GM23338 (cell line): Measurements from ENCODE around the gene STXBP5. TPM values are rescaled to one million over a fixed set of nuclear protein-coding genes. Genes with fewer than 3 reads are reported as not detected.

Experiments used
- ATAC-seq: fragments of 200-7000 bp; cut with Tn5 transposase; 3 replicates; pipeline ENCODE4 v1.9.1; 2020
- DNase-seq: peaks from one replicate; pipeline ENCODE4 v3.0.0-alpha.2; 2015; ENCODE audit warnings: low spot score
- H2AFZ ChIP-seq: fragments of 200-600 bp; sonication (generic); 2 replicates; pipeline ENCODE4 v1.8.0; 2016; ENCODE audit warnings: antibody characterized with exemption, mild to moderate bottlenecking, moderate library complexity
- H3F3A ChIP-seq: fragments of 200-600 bp; sonication (generic); replicated peaks from 2 replicates; pipeline ENCODE4 v1.8.0; 2017; ENCODE audit warnings: antibody characterized with exemption, mixed run types, low read depth
- H3K27ac ChIP-seq: fragments of 200-600 bp; sonication (generic); 2 replicates; pipeline ENCODE4 v1.6.1; 2016; ENCODE audit warnings: low read depth
- H3K27me3 ChIP-seq: fragments of 200-600 bp; sonication (generic); 2 replicates; pipeline ENCODE4 v1.8.0; 2016; ENCODE audit warnings: mild to moderate bottlenecking, mixed run types, moderate library complexity; ENCODE audit not compliant: insufficient read depth
- H3K36me3 ChIP-seq: fragments of 200-600 bp; sonication (generic); 2 replicates; pipeline ENCODE4 v1.8.0; 2016; ENCODE audit warnings: mild to moderate bottlenecking; ENCODE audit not compliant: insufficient read depth
- H3K4me1 ChIP-seq: fragments of 200-600 bp; sonication (generic); 2 replicates; pipeline ENCODE4 v1.8.0; 2016; ENCODE audit warnings: mild to moderate bottlenecking, moderate library complexity; ENCODE audit not compliant: insufficient read depth
- H3K4me2 ChIP-seq: fragments of 200-600 bp; sonication (generic); 2 replicates; pipeline ENCODE4 v1.7.1; 2017; ENCODE audit warnings: mixed run types
- H3K4me3 ChIP-seq: fragments of 200-600 bp; sonication (generic); 2 replicates; pipeline ENCODE4 v1.6.1; 2016; ENCODE audit warnings: mixed run types
- H3K79me2 ChIP-seq: fragments of 200-600 bp; sonication (generic); replicated peaks from 2 replicates; pipeline ENCODE4 v1.8.0; 2017; ENCODE audit warnings: mild to moderate bottlenecking; ENCODE audit not compliant: insufficient read depth
- H3K9me2 ChIP-seq: fragments of 200-600 bp; sonication (generic); 2 replicates; pipeline ENCODE4 v1.8.0; 2017; ENCODE audit not compliant: insufficient read depth
- H4K20me1 ChIP-seq: fragments of 200-600 bp; sonication (generic); replicated peaks from 2 replicates; pipeline ENCODE4 v1.8.0; 2017; ENCODE audit warnings: mild to moderate bottlenecking; ENCODE audit not compliant: insufficient read depth
- H3K27ac Mint-ChIP-seq: 2 replicates; pipeline ENCODE4 v1.8.0; 2020; ENCODE audit warnings: inconsistent platforms, mild to moderate bottlenecking, moderate library complexity, mixed read lengths
- H3K27me3 Mint-ChIP-seq: 3 replicates; pipeline ENCODE4 v1.8.0; 2022; ENCODE audit warnings: low read depth, mild to moderate bottlenecking, moderate library complexity, mixed read lengths, inconsistent platforms; ENCODE audit not compliant: insufficient read depth, poor library complexity
- H3K36me3 Mint-ChIP-seq: 3 replicates; pipeline ENCODE4 v1.8.0; 2021; ENCODE audit warnings: low read depth, mild to moderate bottlenecking, inconsistent platforms, moderate library complexity, mixed read lengths
- H3K4me1 Mint-ChIP-seq: 3 replicates; pipeline ENCODE4 v1.8.0; 2020; ENCODE audit warnings: mild to moderate bottlenecking, inconsistent platforms, mixed read lengths
- H3K4me3 Mint-ChIP-seq: 3 replicates; pipeline ENCODE4 v1.8.0; 2021; ENCODE audit warnings: moderate library complexity, mild to moderate bottlenecking, inconsistent platforms, mixed read lengths
- H3K9me3 Mint-ChIP-seq: 3 replicates; pipeline ENCODE4 v1.8.0; 2020; ENCODE audit warnings: moderate library complexity, mild to moderate bottlenecking, inconsistent platforms, mixed read lengths
- CREB1 ChIP-seq: fragments of 250-450 bp; sonication (Bioruptor Pico); IDR thresholded peaks from 2 replicates; pipeline ENCODE4 v1.5.0; 2020; ENCODE audit warnings: low read depth, mild to moderate bottlenecking, moderate library complexity
- CTCF ChIP-seq, 2 experiments: fragments of 200-600 bp in 1 of 2; sonication (generic) in 1 of 2; conservative IDR thresholded peaks; 2 replicates each; pipeline versions ENCODE4 v1.5.1 to v1.6.1; 2016 to 2017; ENCODE audit warnings: antibody characterized with exemption in 2 of 2, low read depth in 2 of 2, mild to moderate bottlenecking in 2 of 2, moderate library complexity in 1 of 2
- EZH2 ChIP-seq: fragments of 200-600 bp; sonication (generic); IDR thresholded peaks from one replicate; pipeline ENCODE4 v1.8.0; 2017; ENCODE audit warnings: antibody characterized with exemption, mild to moderate bottlenecking, low read depth; ENCODE audit not compliant: unreplicated experiment
- EZH2phosphoT487 ChIP-seq: fragments of 200-600 bp; sonication (generic); IDR thresholded peaks from one replicate; pipeline ENCODE4 v1.8.1; 2018; ENCODE audit warnings: antibody characterized with exemption; ENCODE audit not compliant: unreplicated experiment
- JUNB ChIP-seq: IDR thresholded peaks from one replicate; pipeline ENCODE4 v1.6.1; 2016; ENCODE audit warnings: antibody characterized with exemption; ENCODE audit not compliant: unreplicated experiment
- NANOG ChIP-seq: IDR thresholded peaks from 2 replicates; pipeline ENCODE4 v1.6.1; 2016; ENCODE audit warnings: antibody characterized with exemption, borderline replicate concordance
- POLR2AphosphoS5 ChIP-seq: IDR thresholded peaks from 2 replicates; pipeline ENCODE4 v1.6.1; 2016; ENCODE audit warnings: antibody characterized with exemption, low read depth
- STAT1 ChIP-seq: IDR thresholded peaks from one replicate; pipeline ENCODE4 v1.6.1; 2016; ENCODE audit warnings: antibody characterized with exemption; ENCODE audit not compliant: unreplicated experiment
- ZNF114 ChIP-seq: fragments of 250-450 bp; sonication (Bioruptor Pico); IDR thresholded peaks from 2 replicates; pipeline ENCODE4 v1.5.0; 2020; ENCODE audit warnings: mild to moderate bottlenecking, moderate library complexity
- ZNF331 ChIP-seq: fragments of 250-450 bp; sonication (Bioruptor Pico); IDR thresholded peaks from 2 replicates; pipeline ENCODE4 v1.5.0; 2020; ENCODE audit warnings: low read depth, mild to moderate bottlenecking, moderate library complexity
- ZNF462 ChIP-seq: fragments of 250-450 bp; sonication (Bioruptor Pico); IDR thresholded peaks from 2 replicates; pipeline ENCODE4 v1.5.0; 2020; ENCODE audit warnings: mild to moderate bottlenecking, moderate library complexity
- polyA plus RNA-seq: library from polyadenylated mRNA; unstranded; fragments of >200 nt; fragmentation: Nextera tagmentation; extraction: Ambion mirVana; gene quantifications from 2 replicates; pipeline ENCODE4 v1.2.1, GENCODE V29; 2016
- total RNA-seq: library from RNA; depleted of rRNA; stranded (reverse); fragments of >200 nt; shearing (Covaris generic); gene quantifications from 2 replicates; pipeline ENCODE4 v1.2.3, GENCODE V29; 2014
- TF ChIP-seq, protein P1 (sequence below): IDR thresholded peaks from 2 replicates; pipeline ENCODE4 v1.6.1; 2016; ENCODE audit warnings: antibody characterized with exemption
- TF ChIP-seq, protein P2 (sequence below): IDR thresholded peaks from one replicate; pipeline ENCODE4 v1.6.1; 2018; ENCODE audit warnings: antibody characterized with exemption; ENCODE audit not compliant: unreplicated experiment

Gene STXBP5
- total and polyA plus RNA-seq, 2 experiments from 2014 or later: 3.9 to 17.8 TPM

DNA sequence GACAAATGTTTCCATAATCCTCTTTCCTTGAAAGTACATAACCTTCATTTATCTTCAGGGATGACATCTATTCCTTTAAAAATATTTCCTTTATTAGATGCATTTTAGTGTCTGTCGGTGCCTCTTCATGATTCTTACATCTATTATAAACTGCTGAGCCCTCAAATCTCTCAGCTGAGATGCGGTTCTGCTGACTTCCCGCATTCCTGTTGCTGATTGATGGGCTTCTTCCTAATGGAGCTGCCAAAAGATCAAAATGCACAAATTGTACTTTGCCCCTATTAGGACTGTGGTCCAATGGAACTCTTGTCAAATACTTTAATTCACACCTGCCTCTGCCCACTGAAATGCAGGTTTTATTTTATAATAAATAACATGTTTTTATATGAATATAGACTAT, 225.6 kb downstream of the STXBP5 start:
- ATAC-seq (no peak), DNase-seq (no peak)
- Histone ChIP-seq H3K4me2 (no peak overlapping the region), H3K4me1 (no peaks in the 10 kb centered on the region), H3K27me3 (peaks cover 13% of the 10 kb centered on the region; the same call in 1 of the 2 replicates), H3K4me3 (no peak overlapping the region), H3K36me3 (no peaks in the 10 kb centered on the region), H3K9me2 (no peaks in the 10 kb centered on the region), H4K20me1 (no peaks in the 10 kb centered on the region; the same call in 1 of the 2 replicates), H3K27ac (no peak overlapping the region), H2AFZ (no peak overlapping the region), H3K79me2 (no peaks in the 10 kb centered on the region), H3F3A (no peaks in the 10 kb centered on the region)
- H3K4me3 Mint-ChIP-seq: no peak overlapping the region
- peaks cover 3% of the 10 kb centered on the region; the same call in 2 of the 3 replicates for H3K9me3 Mint-ChIP-seq
- TF ChIP-seq ZNF462 (CRISPR knock-in tag) (no peak), POLR2AphosphoS5 (no peak), JUNB (no peak), NANOG (no peak), CREB1 (CRISPR knock-in tag) (no peak), ZNF114 (CRISPR knock-in tag) (no peak), ZNF331 (CRISPR knock-in tag) (no peak), CTCF (conservative IDR thresholded peaks at IDR 0.05; ENCODE audit: low read depth in 2 of 2) (no peak), STAT1 (no peak), EZH2phosphoT487 (no peak), EZH2 (no peak)
- TF ChIP-seq, protein P1, sequence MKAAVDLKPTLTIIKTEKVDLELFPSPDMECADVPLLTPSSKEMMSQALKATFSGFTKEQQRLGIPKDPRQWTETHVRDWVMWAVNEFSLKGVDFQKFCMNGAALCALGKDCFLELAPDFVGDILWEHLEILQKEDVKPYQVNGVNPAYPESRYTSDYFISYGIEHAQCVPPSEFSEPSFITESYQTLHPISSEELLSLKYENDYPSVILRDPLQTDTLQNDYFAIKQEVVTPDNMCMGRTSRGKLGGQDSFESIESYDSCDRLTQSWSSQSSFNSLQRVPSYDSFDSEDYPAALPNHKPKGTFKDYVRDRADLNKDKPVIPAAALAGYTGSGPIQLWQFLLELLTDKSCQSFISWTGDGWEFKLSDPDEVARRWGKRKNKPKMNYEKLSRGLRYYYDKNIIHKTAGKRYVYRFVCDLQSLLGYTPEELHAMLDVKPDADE: no peak
- TF ChIP-seq, protein P2, sequence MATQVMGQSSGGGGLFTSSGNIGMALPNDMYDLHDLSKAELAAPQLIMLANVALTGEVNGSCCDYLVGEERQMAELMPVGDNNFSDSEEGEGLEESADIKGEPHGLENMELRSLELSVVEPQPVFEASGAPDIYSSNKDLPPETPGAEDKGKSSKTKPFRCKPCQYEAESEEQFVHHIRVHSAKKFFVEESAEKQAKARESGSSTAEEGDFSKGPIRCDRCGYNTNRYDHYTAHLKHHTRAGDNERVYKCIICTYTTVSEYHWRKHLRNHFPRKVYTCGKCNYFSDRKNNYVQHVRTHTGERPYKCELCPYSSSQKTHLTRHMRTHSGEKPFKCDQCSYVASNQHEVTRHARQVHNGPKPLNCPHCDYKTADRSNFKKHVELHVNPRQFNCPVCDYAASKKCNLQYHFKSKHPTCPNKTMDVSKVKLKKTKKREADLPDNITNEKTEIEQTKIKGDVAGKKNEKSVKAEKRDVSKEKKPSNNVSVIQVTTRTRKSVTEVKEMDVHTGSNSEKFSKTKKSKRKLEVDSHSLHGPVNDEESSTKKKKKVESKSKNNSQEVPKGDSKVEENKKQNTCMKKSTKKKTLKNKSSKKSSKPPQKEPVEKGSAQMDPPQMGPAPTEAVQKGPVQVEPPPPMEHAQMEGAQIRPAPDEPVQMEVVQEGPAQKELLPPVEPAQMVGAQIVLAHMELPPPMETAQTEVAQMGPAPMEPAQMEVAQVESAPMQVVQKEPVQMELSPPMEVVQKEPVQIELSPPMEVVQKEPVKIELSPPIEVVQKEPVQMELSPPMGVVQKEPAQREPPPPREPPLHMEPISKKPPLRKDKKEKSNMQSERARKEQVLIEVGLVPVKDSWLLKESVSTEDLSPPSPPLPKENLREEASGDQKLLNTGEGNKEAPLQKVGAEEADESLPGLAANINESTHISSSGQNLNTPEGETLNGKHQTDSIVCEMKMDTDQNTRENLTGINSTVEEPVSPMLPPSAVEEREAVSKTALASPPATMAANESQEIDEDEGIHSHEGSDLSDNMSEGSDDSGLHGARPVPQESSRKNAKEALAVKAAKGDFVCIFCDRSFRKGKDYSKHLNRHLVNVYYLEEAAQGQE: no peak
- peaks cover 1% of the 10 kb centered on the region for H3K27me3 Mint-ChIP-seq
- H3K27ac Mint-ChIP-seq: no peak overlapping the region
- H3K36me3 Mint-ChIP-seq: no peaks in the 10 kb centered on the region; the same call in 2 of the 3 replicates
- H3K4me1 Mint-ChIP-seq: no peaks in the 10 kb centered on the region
